ENCODE measurements around the gene UNC5A. TPM values are rescaled to one million over a fixed set of nuclear protein-coding genes. Genes with fewer than 3 reads are reported as not detected.

The UNC5A gene
- total and polyA plus RNA-seq, 2 of the 8 experiments (the other 6 are each of a cell fraction or from before 2014, with no cell fraction given) = 4.0 to 7.6 TPM

GRCh38 chr5:176890455-176891330, 80.3 kb downstream of the UNC5A start:
- H3K56ac ChIP-seq (replicated peaks; ENCODE audit: insufficient read length, low read depth, low read length) = no peak overlapping the region
- no peaks in the 10 kb centered on the region for H3K9me3 ChIP-seq (ENCODE audit: insufficient read depth in 2 of 2, low read depth in 1 of 2, low read length in 1 of 2)
- no peak overlapping the region for H3K14ac ChIP-seq (ENCODE audit: insufficient read length)
- H4K5ac ChIP-seq (ENCODE audit: insufficient read length, low read depth, low read length) = no peak overlapping the region
- H4K20me1 ChIP-seq (replicated peaks in 1 of 2; ENCODE audit: control insufficient read depth in 1 of 2, insufficient read depth in 2 of 2, low read length in 2 of 2) = no peaks in the 10 kb centered on the region
- ChIA-PET POLR2A (ENCODE audit: partially characterized antibody) (interaction anchor here (1.1 to 1.2 kb wide), 2 partner anchors 10 to 13 kb away, joined by 3 to 4 read pairs; no protein-coding TSS in a partner anchor), CTCF (ENCODE audit: partially characterized antibody) (interaction anchor here (0.8 to 1.9 kb wide), 5 partner anchors 11 to 230 kb away, joined by 3 to 6 read pairs (median 3); no protein-coding TSS in a partner anchor)
- no peak overlapping the region for H2AK5ac ChIP-seq (ENCODE audit: low read depth, low read length)
- no peak overlapping the region for H3K18ac ChIP-seq (ENCODE audit: extremely low read depth, low read length)
- no peak overlapping the region for H2BK5ac ChIP-seq (ENCODE audit: low read depth, low read length)
- DNase-seq (ENCODE audit: low read depth in 1 of 2, low spot score in 2 of 2) = no peak
- no peak overlapping the region for H4K8ac ChIP-seq (ENCODE audit: extremely low read depth, insufficient read depth, low read length)
- no peaks in the 10 kb centered on the region for H3K79me1 ChIP-seq (ENCODE audit: low read depth, low read length)
- H3K23me2 ChIP-seq (ENCODE audit: low read depth, low read length) = no peaks in the 10 kb centered on the region
- no peak for TF ChIP-seq FOSL1 (IDR thresholded peaks at IDR 0.05; ENCODE audit: insufficient read depth, low read depth, low read length)
- TF ChIP-seq SP1 (IDR thresholded peaks at IDR 0.05; ENCODE audit: low read depth, low read length) = no peak
- TF ChIP-seq TBP (IDR thresholded peaks at IDR 0.05; ENCODE audit: low read depth, low read length) = no peak
- TF ChIP-seq CTCF (IDR thresholded peaks at IDR 0.05; ENCODE audit: control extremely low read depth in 1 of 3, insufficient read depth in 1 of 3, low read depth in 1 of 3, low read length in 3 of 3) = no peak
- no peak for TF ChIP-seq RFX5 (IDR thresholded peaks at IDR 0.05; ENCODE audit: borderline replicate concordance, low read depth, low read length)
- TF ChIP-seq RXRA (IDR thresholded peaks at IDR 0.05; ENCODE audit: insufficient read depth, low read depth, low read length) = no peak
- no peak overlapping the region for H3K23ac ChIP-seq (ENCODE audit: insufficient read length)
- no peak for FAIRE-seq
- no peaks in the 10 kb centered on the region for H3K36me3 ChIP-seq (ENCODE audit: control insufficient read depth in 2 of 4, insufficient read depth in 4 of 4, low read length in 3 of 4)
- H3K27me3 ChIP-seq (replicated peaks in 1 of 4; ENCODE audit: control insufficient read depth in 3 of 4, extremely low read depth in 1 of 4, insufficient read depth in 3 of 4, low read length in 3 of 4) = no peaks in the 10 kb centered on the region
- H3K9ac ChIP-seq (replicated peaks in 1 of 4; ENCODE audit: extremely low read depth in 1 of 4, low read depth in 3 of 4, low read length in 3 of 4) = no peak overlapping the region
- no peak overlapping the region for H2AFZ ChIP-seq (ENCODE audit: low read length)
- H3K4me1 ChIP-seq (replicated peaks in 1 of 4; ENCODE audit: control insufficient read depth in 3 of 4, insufficient read depth in 4 of 4, low read length in 3 of 4) = no peaks in the 10 kb centered on the region
- H3K4me3 ChIP-seq (ENCODE audit: extremely low read depth in 1 of 4, insufficient read depth in 2 of 4, low read depth in 3 of 4, low read length in 4 of 4) = no peak overlapping the region
- no peak overlapping the region for H2BK120ac ChIP-seq (replicated peaks; ENCODE audit: low read depth, low read length)
- H3K4ac ChIP-seq (replicated peaks; ENCODE audit: insufficient read length, low read depth, low read length) = no peak overlapping the region
- no peaks in the 10 kb centered on the region for H3K79me2 ChIP-seq (ENCODE audit: control insufficient read depth in 1 of 2, insufficient read depth in 2 of 2, low read length in 2 of 2)
- no peak overlapping the region for H2BK15ac ChIP-seq (ENCODE audit: low read length)
- H4K91ac ChIP-seq (replicated peaks; ENCODE audit: insufficient read length, low read length) = no peak overlapping the region
- no peak overlapping the region for H3K27ac ChIP-seq (ENCODE audit: low read depth, low read length)
- H2BK20ac ChIP-seq (ENCODE audit: low read length) = no peak overlapping the region
- 88% methylated on average over 9 of the region's 9 CpGs; no CpG with 5 or more reads in 1 of the 2 experiments for WGBS, 2 experiments (ENCODE audit: extremely low coverage in 1 of 2, insufficient coverage in 1 of 2, insufficient read length in 1 of 2, insufficient replicate concordance in 2 of 2, low coverage in 1 of 2, low lambda C conversion rate in 2 of 2, missing lambda C conversion rate in 1 of 2)
- H3K4me2 ChIP-seq (ENCODE audit: insufficient read depth in 1 of 2, low read depth in 2 of 2, low read length in 2 of 2) = no peak overlapping the region
- H2BK12ac ChIP-seq (ENCODE audit: low read depth, low read length) = no peak overlapping the region

Data from H1 (cell line).